GM12878 (cell line): ENCODE results near the gene COL1A1. TPM values are rescaled to one million over a fixed set of nuclear protein-coding genes. Genes with fewer than 3 reads are reported as not detected.

ENCODE experiments used
- BCL3 ChIP-seq: IDR thresholded peaks from 2 replicates; pipeline ENCODE4 v1.6.1; 2011; ENCODE audit warnings: borderline replicate concordance, low read depth, mild to moderate bottlenecking, moderate library complexity, low read length; ENCODE audit not compliant: insufficient read depth, poor library complexity, severe bottlenecking
- BCLAF1 ChIP-seq: fragments of 450-650 bp; IDR thresholded peaks from 2 replicates; pipeline ENCODE4 v1.6.1; 2017; ENCODE audit warnings: antibody characterized with exemption, mild to moderate bottlenecking, moderate library complexity
- EGR1 ChIP-seq, 2 experiments: IDR thresholded peaks; 1 replicate in 1 of 2; 2 replicates in 1 of 2; pipeline ENCODE4 v1.6.1; 2011 to 2012; ENCODE audit warnings: low read depth in 2 of 2, low read length in 2 of 2, borderline replicate concordance in 1 of 2, mild to moderate bottlenecking in 1 of 2, moderate library complexity in 1 of 2
- ETV6 ChIP-seq, 2 experiments: fragments of 450-650 bp in 1 of 2; IDR thresholded peaks in 1 of 2; conservative IDR thresholded peaks in 1 of 2; 2 replicates each; pipeline ENCODE4 v1.6.1; 2014; ENCODE audit warnings: antibody characterized with exemption in 1 of 2, borderline replicate concordance in 1 of 2, low read depth in 1 of 2, mild to moderate bottlenecking in 1 of 2, moderate library complexity in 1 of 2
- GATAD2B ChIP-seq: fragments of 450-650 bp; conservative IDR thresholded peaks from 2 replicates; pipeline ENCODE4 v1.6.1; 2017; ENCODE audit warnings: low read depth, mild to moderate bottlenecking, moderate library complexity
- IKZF1 ChIP-seq: fragments of 450-650 bp; conservative IDR thresholded peaks from 2 replicates; pipeline ENCODE4 v1.6.1; 2017; ENCODE audit warnings: antibody characterized with exemption, mild to moderate bottlenecking
- IRF4 ChIP-seq: IDR thresholded peaks from 2 replicates; pipeline ENCODE4 v1.6.1; 2011; ENCODE audit warnings: low read depth, low read length
- IRF5 ChIP-seq: fragments of 450-650 bp; IDR thresholded peaks from 2 replicates; pipeline ENCODE4 v1.6.1; 2017; ENCODE audit warnings: borderline replicate concordance
- PML ChIP-seq: IDR thresholded peaks from 2 replicates; pipeline ENCODE4 v1.6.1; 2012; ENCODE audit warnings: low read length, inconsistent platforms
- RAD21 ChIP-seq: IDR thresholded peaks from 2 replicates; pipeline ENCODE4 v1.6.1; 2011; ENCODE audit warnings: mild to moderate bottlenecking, low read depth, low read length, moderate library complexity; ENCODE audit not compliant: insufficient read depth
- SKIL ChIP-seq: fragments of 450-650 bp; IDR thresholded peaks from 2 replicates; pipeline ENCODE4 v1.6.1; 2017; ENCODE audit warnings: mild to moderate bottlenecking, low read depth, inconsistent platforms; ENCODE audit not compliant: poor library complexity, severe bottlenecking
- SREBF2 ChIP-seq: IDR thresholded peaks from 2 replicates; pipeline ENCODE4 v1.6.1; 2012; ENCODE audit warnings: mild to moderate bottlenecking, low read length
- STAT3 ChIP-seq: IDR thresholded peaks from 2 replicates; pipeline ENCODE4 v1.6.1; 2011; ENCODE audit warnings: low read depth, low read length, improper control_type of control experiment
- TCF12 ChIP-seq: IDR thresholded peaks from 2 replicates; pipeline ENCODE4 v1.6.1; 2011; ENCODE audit warnings: low read depth, mild to moderate bottlenecking, low read length
- ZNF622 ChIP-seq: fragments of 450-650 bp; IDR thresholded peaks from 2 replicates; pipeline ENCODE4 v1.6.1; 2017; ENCODE audit warnings: mild to moderate bottlenecking, inconsistent platforms
- polyA plus RNA-seq, 11 experiments: library from polyadenylated mRNA; depleted of rRNA in 4 of 11; unstranded in 6 of 11; stranded (reverse) in 5 of 11; fragments of >200 nt; fragmentation: Nextera tagmentation in 4 of 11; fragmentation: Illumina TruSeq in 1 of 11; extraction: Ambion mirVana in 4 of 11; extraction: Trizol in 1 of 11; gene quantifications; 1 replicate in 1 of 11; 2 replicates in 10 of 11; pipeline versions ENCODE4 v1.2.1 to v1.2.3, GENCODE V29; 2011 to 2016; ENCODE audit warnings: inconsistent platforms in 2 of 11, missing spikeins in 2 of 11, low read depth in 1 of 11
- total RNA-seq, 4 experiments: library from RNA; depleted of rRNA in 3 of 4; stranded (reverse); fragments of >200 nt in 3 of 4; fragmentation: Illumina TruSeq in 1 of 4; extraction: Trizol in 1 of 4; gene quantifications; 2 replicates each; pipeline versions ENCODE4 v1.2.1 to v1.2.3, GENCODE V29; 2013 to 2021

Gene COL1A1
- total and polyA plus RNA-seq, 10 of the 15 experiments (the other 5 are each of a cell fraction or from before 2014, with no cell fraction given) = 0.18 to 7.7 (median 2.3) TPM

GRCh38 chr17:50163843-50164696 lies 37.4 kb downstream of the COL1A1 start (continued):
- TF ChIP-seq BCL3 = no peak
- no peak for TF ChIP-seq ETV6 (conservative IDR thresholded peaks at IDR 0.05 in 1 of 2, IDR thresholded peaks at IDR 0.05 in 1 of 2; ENCODE audit: borderline replicate concordance in 1 of 2, low read depth in 1 of 2)
- TF ChIP-seq ZNF622 = no peak
- no peak for TF ChIP-seq RAD21
- TF ChIP-seq EGR1 (IDR thresholded peaks at IDR 0.05; ENCODE audit: borderline replicate concordance in 1 of 2, low read depth in 2 of 2, low read length in 2 of 2) = peak in 1 of 2 experiments; percentile 90; a peak in 2 of 3 replicates
- no peak for TF ChIP-seq IRF4
- TF ChIP-seq TCF12 = no peak
- TF ChIP-seq PML = no peak
- TF ChIP-seq SKIL = no peak
- no peak for TF ChIP-seq BCLAF1
- 0 out of 2 replicates have a peak, but pooled peaks have one; percentile 63 for TF ChIP-seq GATAD2B
- no peak for TF ChIP-seq STAT3
- no peak for TF ChIP-seq IRF5
- TF ChIP-seq SREBF2 = no peak
- TF ChIP-seq IKZF1 = peak; percentile 73
